ENCODE measurements around the gene PAQR4.
"Not testable (repeated sequence)": the region's sequence is repeated elsewhere in the genome, so short reads cannot be mapped to it uniquely, and the experiment has no call there.

Gene PAQR4

DNA sequence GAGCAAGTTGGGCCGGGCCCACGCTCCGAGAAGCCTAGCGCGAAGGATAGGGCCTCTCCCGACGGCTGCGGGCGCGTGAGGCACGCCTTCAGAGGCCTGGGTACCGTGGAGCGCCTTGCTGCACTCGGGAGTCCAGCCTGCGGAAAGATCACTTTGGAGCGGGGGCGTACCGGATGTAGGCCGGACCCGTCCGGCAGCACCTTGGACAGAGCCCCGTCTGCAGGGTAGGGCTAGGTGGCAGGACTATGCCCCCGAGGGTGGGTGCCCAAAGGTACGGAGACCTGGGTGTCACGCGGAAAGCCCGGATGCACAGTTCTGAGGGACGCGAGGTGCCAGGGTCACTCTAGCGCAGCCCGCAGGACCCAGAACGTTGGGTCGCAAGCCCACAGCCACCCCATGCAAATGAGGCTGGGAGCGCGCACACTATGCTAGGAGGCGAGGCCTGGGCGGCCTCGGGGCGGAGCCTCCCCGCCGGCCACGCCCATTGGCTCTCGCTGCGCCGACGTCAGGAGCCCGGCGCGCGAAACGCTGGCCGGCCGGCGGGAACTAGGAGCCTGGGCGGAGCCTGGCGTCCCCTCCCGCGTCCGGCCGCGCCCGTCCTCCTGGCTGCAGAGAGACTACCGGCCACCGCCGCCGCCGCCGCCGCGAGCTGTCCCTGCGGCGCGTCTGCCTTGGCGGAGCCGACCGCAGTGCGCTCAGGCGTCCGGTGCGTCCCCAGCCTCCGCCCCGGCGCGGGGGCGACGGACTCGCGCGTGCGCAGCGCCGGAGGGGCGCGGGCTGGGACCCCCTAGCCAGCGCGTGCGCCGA lies at the start of gene PAQR4:
Gene PAQR4 (plus strand): TSS at position 611 of the 807 bp plus-strand sequence. CDS start 327 bp downstream, outside the sequence.
- peak; percentile 63 for DNase-seq

DNA sequence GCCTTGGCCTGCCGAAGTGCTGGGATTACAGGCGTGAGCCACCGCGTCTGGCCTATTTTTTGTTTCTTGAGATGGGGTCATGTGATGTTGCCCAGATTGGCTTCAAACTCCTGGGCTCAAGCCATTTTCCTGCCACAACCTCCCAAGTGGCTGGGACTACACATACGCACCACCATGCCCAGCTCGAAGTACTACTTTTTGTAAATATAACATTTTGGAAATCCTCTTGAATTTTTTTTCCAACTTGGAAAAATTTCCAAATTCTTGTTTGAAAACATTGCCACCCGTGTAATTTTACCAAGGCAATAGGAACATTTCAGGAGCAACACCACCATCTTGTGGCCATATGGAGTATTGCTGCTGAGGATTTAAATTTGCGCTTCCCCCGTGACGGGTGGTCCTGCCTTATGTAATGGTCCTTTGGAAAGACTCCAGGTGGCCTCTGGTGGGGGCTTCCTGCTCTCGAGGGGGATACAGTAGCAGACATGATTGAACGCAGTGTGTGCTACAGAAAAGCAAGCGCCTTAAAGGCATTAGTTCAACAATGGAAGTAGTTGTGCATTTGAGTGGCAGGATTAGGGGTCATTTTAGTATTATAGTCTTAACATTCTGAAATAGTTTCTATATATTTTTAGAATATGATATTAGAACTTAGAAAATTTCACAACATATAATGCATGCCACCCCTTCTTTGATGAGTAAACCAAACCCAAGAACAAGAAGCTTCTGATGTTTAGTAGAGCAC lies 49.5 kb upstream of the PAQR4 start:
- no peak for DNase-seq

DNA sequence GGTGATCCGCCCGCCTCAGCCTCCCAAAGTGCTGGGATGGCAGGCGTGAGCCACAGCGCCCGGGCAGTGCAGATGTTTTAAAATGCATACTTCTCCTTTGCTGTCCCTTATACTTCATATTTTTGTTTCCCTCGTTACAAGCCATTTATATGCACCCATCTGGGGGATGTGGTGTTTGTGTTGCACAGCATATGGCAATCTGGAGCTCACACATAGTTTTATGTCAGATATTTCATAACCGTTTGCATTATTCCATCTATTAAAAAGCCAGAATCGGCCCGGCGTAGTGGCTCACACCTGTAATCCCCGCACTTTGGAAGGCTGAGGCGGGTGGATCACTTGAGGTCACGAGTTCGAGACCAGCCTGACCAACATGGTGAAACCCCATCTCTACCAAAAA lies 45.7 kb upstream of the PAQR4 start:
- no peak for DNase-seq

DNA sequence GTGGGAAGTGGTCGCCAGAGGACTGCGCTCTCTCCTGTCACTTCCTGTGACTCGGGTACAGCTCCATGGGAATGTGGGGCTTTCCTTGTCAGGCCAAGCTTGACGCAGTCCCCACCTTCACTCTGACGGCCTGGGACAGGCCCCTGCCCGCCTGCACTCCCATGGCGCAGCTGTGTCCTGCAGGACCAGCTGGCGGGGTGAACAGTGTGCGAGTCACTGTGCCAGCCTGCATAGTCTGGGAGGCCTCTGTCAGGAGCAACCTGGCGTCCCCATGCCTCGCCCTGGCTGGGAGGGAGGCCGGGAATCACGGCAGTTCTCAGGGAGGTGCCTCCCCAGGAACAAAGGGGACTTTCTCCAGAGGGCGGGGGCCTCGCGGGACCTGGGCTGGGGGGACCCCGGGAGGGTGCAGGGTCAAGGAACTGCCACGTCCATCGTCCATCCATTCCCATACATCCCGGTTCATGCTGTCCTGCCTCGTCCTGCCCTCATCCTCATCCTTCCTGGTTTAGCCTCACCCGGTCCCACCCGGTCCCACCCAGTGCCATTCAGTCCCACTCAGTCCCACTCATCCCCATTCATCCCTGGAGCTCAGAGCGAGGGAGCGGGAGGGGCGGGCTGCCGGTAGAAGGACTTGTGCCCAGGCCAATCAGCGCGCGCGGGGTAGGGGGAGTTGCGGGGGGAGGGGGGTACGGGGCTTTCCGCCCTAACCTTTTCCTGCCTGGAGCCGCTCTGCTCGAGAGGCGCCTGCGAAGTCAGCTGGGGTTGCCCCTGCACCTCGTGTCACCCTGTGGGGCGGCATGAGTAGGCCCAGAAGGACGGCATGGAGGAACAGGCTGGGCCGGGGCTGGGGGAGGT lies 44.0 kb upstream of the PAQR4 start:
- no peak for DNase-seq

DNA sequence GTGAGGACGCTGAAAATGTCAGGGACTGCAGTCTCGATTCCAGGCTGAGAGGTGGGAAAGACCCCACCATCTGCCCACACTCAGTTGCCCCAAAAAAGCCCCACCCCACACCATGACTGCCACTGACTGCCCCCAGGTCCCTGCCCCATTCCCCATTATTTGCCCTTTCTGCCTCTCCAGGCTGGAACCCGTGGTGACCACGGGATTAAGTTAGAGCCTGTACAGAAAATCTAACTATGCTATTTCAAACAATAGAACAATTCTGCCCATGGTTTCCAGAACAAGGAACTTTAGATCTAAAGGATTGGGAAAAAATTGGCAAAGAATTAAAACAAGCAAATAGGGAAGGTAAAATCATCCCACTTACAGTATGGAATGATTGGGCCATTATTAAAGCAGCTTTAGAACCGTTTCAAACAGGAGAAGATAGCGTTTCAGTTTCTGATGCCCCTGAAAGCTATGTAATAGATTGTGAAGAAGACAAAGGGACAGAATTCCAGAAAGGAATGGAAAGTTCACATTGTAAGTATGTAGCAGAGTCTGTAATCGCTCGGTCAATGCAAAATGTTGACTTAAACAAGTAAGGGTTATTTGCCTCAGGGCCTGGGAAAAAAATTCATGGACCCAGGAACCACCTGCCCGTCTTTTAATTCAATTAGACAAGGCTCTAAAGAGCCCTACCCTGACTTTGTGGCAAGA lies 43.0 kb upstream of the PAQR4 start:
- no peak for DNase-seq

DNA sequence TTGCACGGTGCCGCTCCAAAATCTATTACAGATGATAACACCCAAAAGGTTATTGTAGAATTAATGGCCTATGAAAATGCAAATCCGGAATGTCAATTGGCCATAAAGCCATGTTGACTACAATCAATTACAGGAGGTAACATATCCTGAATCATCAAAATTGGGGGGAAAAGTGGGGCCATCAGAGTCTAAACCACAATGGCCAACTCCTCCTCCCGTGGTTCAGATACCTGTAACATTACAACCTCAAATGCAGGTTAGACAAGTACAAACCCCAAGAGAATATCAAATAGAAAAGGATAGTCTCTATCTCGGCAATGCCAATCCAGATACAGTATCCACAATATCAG lies 42.5 kb upstream of the PAQR4 start:
- DNase-seq: no peak

- DNase-seq: peak; percentile 30
These were observed 42.0 kb upstream of the PAQR4 start for GRCh38 chr16:2927010-2927646.

DNA sequence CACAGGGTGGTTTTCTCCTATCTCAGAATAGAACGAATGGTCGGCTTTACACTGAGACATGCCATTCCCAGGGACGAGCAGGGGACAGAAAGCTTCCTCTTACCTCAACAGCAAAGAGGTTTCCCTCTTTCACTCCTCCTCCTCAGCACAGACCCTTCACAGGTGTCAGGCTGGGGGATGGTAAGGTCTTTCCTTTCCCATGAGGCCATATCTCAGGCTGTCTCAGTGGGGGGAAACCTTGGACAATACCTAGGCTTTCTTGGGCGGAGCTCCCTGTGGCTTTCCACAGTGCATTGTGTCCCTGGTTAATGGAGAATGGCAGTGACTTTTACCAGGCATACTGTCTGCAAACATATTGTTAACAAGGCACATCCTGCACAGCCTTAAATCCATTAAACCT lies 41.0 kb upstream of the PAQR4 start:
- DNase-seq: not testable (repeated sequence)

DNA sequence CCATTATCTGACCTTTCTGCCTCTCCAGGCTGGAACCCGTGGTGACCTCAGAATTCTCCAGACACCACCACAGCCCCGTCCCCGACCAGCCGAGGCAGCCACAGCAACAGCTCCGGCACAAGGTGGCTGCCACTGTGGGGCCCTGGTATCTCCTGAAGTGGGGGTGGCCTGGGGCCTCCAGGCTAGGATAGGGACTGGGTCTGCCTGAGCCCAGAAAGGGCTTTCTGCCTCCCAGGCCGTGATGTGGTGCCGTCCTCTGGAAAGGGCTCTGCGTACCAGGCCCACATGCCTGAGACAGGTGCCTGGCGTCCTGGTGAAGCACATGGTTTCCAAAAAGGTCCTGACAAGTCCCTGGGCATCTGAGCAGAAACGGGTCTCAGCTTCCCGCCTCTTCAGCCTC lies 40.4 kb upstream of the PAQR4 start:
- no peak for DNase-seq

DNA sequence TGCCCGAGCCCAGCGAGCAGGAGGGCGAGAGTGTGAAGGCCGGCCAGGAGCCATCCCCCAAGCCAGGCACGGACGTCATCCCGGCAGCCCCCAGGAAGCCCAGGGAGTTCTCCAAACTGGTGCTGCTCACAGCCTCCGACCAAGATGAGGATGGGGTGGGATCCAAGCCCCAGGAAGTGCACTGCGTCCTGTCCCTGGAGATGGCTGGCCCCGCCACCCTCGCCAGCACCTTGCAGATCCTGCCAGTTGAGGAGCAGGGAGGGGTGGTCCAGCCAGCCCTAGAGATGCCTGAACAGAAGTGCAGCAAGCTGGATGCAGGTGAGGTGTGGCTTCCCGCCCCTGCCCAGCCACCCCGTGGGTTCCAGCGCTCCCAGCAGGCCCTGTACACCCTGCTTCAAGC lies 39.5 kb upstream of the PAQR4 start:
- no peak for DNase-seq

GRCh38 chr16:2930236-2930635 lies 38.9 kb upstream of the PAQR4 start:
- no peak for DNase-seq

GRCh38 chr16:2931231-2931914 lies 37.8 kb upstream of the PAQR4 start:
- DNase-seq: not testable (repeated sequence)

GRCh38 chr16:2933136-2933535 lies 36.0 kb upstream of the PAQR4 start:
- no peak for DNase-seq

GRCh38 chr16:2933701-2934100 lies 35.4 kb upstream of the PAQR4 start:
- DNase-seq: no peak

DNA sequence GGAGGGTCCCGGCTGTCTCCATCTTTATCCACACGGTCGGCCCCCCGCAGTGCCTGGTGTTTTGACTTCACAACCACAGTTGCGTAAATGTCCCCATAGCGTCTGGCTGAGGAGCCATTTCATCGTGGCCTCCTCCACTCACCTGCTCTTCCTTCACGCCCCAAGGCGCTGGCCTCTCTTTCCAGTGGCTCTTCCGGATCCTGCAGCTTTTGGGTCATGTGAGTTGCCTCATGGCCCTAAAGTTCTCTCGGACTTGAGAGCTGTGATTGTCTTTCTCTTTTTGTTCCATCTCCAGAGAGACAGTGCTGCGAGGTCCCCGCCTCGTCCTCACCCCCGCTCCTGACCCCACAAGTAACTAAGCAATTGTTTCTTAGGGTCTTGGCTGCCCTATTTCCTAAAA lies 34.7 kb upstream of the PAQR4 start:
- DNase-seq: no peak

DNA sequence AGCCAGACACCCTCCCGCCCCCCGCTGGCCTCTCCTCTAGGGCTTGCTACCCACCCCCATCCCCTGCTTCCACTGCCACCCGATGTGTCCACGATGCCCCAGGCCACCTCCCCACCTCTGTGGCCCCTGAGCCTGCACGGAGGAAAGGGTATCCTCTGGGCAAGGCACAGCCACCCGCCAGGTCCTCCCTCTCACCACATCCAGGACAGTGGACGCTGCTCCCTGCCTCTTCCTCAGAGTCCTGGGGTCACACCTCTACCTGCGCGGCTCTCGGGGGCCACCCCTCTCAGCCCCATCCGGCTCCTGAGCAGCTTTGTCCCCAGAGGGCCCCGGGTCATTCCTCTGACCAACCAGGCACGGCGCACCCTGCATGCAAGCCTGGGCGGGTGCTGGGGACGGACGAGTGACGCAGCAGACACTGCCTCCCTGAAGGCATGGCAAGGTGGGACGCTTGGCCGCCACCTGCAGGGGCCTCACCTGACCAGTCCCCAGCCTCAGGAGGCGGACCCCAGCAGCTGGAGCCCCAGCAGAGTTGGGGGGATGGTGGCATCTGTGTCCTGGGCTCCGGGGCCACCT lies 32.6 kb upstream of the PAQR4 start:
- DNase-seq: no peak

GRCh38 chr16:2937170-2937569 lies 32.0 kb upstream of the PAQR4 start:
- no peak for DNase-seq

- no peak for DNase-seq
These were observed 30.9 kb upstream of the PAQR4 start for GRCh38 chr16:2938206-2938605.

DNA sequence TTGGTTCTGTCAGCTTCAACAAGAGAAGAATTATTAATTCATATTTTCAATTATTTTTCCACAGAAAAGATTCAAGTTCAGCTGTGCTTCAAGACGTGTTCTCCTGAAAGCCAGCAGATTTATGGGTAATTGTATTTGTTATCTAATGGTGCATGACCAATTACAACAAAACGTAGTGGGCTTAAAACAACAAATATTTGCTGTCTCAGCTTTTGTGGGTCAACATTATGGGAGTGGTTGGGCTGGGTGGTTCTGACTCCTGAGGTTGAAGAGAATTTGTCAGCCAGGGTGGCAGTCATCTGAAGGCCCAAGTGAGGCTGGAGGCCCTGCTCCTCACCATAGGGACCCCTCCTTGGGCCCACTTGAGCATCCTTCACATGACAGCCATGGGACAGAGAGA lies 29.2 kb upstream of the PAQR4 start:
- DNase-seq: no peak

GRCh38 chr16:2942045-2942444 lies 27.1 kb upstream of the PAQR4 start:
- DNase-seq: no peak

DNA sequence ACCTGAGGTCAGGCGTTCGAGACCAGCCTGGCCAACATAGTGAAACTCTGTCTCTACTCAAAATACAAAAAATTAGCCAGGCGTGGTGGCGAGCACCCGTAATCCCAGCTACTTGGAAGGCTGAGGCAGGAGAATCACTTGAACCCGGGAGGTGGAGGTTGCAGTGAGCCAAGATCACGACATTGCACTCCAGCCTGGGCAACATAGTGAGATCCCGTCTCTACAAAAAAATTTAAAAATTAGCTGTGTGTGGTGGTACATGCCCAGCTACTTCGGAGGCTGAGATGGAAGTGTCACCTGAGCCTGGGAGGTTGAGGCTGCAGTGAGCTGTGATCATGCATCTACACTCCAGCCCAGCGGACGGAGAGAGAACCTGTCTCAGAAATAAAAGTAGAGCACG lies 25.4 kb upstream of the PAQR4 start:
- DNase-seq: not testable (repeated sequence)
